Tibial nerve (tissue), 4 donors: ENCODE data around the gene RNF212B. TPM values are rescaled to one million over a fixed set of nuclear protein-coding genes. Genes with fewer than 3 reads are reported as not detected.
"Not testable (repeated sequence)": the region's sequence is repeated elsewhere in the genome, so short reads cannot be mapped to it uniquely, and the experiment has no call there.

ENCODE experiments used
- DNase-seq, 2 donors: peaks; one replicate each; pipeline ENCODE4 v3.0.0-alpha.2; 2019; ENCODE audit warnings: low spot score in 2 of 2
- H3K27ac ChIP-seq, 4 donors: fragments of 200-600 bp; sonication (generic) in 3 of 4; one replicate each; pipeline ENCODE4 v1.5.1; 2017 to 2019; ENCODE audit warnings: mild to moderate bottlenecking in 1 of 4
- H3K27me3 ChIP-seq, 2 donors: fragments of 200-600 bp; sonication (generic) in 1 of 2; one replicate each; pipeline versions ENCODE4 v1.5.1 to v1.6.0; 2017 to 2019
- H3K36me3 ChIP-seq, 3 donors: fragments of 200-600 bp; sonication (generic); one replicate each; pipeline ENCODE4 v1.5.1; 2018 to 2019
- H3K4me1 ChIP-seq, 4 donors: fragments of 200-600 bp; sonication (generic) in 3 of 4; one replicate each; pipeline ENCODE4 v1.5.1; 2017 to 2019
- H3K4me3 ChIP-seq, 4 donors: fragments of 200-600 bp; sonication (generic) in 3 of 4; one replicate each; pipeline ENCODE4 v1.5.1; 2017 to 2019; ENCODE audit warnings: mild to moderate bottlenecking in 1 of 4, moderate library complexity in 1 of 4
- H3K9me3 ChIP-seq, 4 donors: fragments of 200-600 bp; sonication (generic) in 3 of 4; one replicate each; pipeline ENCODE4 v1.5.1; 2017 to 2019
- CTCF ChIP-seq, 5 experiments: fragments of 200-600 bp in 3 of 5; fragments of 450-650 bp in 2 of 5; sonication (generic) in 3 of 5; IDR thresholded peaks; one replicate each; pipeline ENCODE4 v1.5.1; 2016 to 2019; ENCODE audit warnings: antibody characterized with exemption in 5 of 5, mild to moderate bottlenecking in 3 of 5, moderate library complexity in 2 of 5
- EP300 ChIP-seq, 2 donors: sonication (generic); formaldehyde crosslinking; IDR thresholded peaks; one replicate each; pipeline ENCODE4 v1.6.1; 2017; ENCODE audit warnings: antibody characterized with exemption in 2 of 2, mild to moderate bottlenecking in 1 of 2
- POLR2A ChIP-seq, 2 donors: fragments of 450-650 bp; IDR thresholded peaks; one replicate each; pipeline ENCODE4 v1.6.1; 2017; ENCODE audit warnings: antibody characterized with exemption in 2 of 2, mild to moderate bottlenecking in 2 of 2, moderate library complexity in 2 of 2
- WGBS, 2 donors: methylation state at CpG; one replicate each; pipeline ENCODE4 v1.1.5; 2018; 5-methylcytosine and 5-hydroxymethylcytosine counted together
- total RNA-seq, 4 donors: library from RNA; depleted of rRNA; stranded (reverse); fragments of >200 nt; gene quantifications; one replicate each; pipeline ENCODE4 v1.1.0, GENCODE V29; 2016

The RNF212B gene
- total RNA-seq, 4 donors from 2014 or later: not detected

GRCh38 chr14:23217032-23218020, 20.4 kb upstream of the RNF212B start:
- TF ChIP-seq CTCF (IDR thresholded peaks at IDR 0.05) (no peak), POLR2A (IDR thresholded peaks at IDR 0.05) (no peak), EP300 (IDR thresholded peaks at IDR 0.05) (no peak)
- Histone ChIP-seq H3K27me3 (no peaks in the 10 kb centered on the region), H3K36me3 (no peaks in the 10 kb centered on the region), H3K9me3 (peaks cover 0 to 12% (median 3%) of the 10 kb centered on the region in 4 donors), H3K27ac (no peak overlapping the region), H3K4me1 (no peaks in the 10 kb centered on the region), H3K4me3 (no peak overlapping the region)
- DNase-seq: no peak
- 89 to 91% methylated on average over 6 of the region's 6 CpGs for WGBS, 2 donors

GRCh38 chr14:23219075-23219474, 18.7 kb upstream of the RNF212B start:
- TF ChIP-seq CTCF (IDR thresholded peaks at IDR 0.05): no peak
- TF ChIP-seq POLR2A (IDR thresholded peaks at IDR 0.05): no peak
- TF ChIP-seq EP300 (IDR thresholded peaks at IDR 0.05): no peak
- whole genome bisulfite sequencing, 2 donors: 79 to 90% methylated on average over 3 of the region's 3 CpGs
- H3K4me3 ChIP-seq: no peak overlapping the region
- no peaks in the 10 kb centered on the region for H3K36me3 ChIP-seq
- H3K27me3 ChIP-seq: no peaks in the 10 kb centered on the region
- H3K27ac ChIP-seq: no peak overlapping the region
- H3K4me1 ChIP-seq: no peaks in the 10 kb centered on the region
- no peak for DNase-seq
- H3K9me3 ChIP-seq: peaks cover 0 to 12% (median 3%) of the 10 kb centered on the region in 4 donors

- H3K4me1 ChIP-seq, H3K9me3 ChIP-seq, H3K27me3 ChIP-seq, H3K36me3 ChIP-seq, H3K4me3 ChIP-seq, DNase-seq, H3K27ac ChIP-seq: not testable (repeated sequence)
- 90 to 91% methylated on average over 1 of the region's 1 CpG for WGBS, 2 donors
These were observed 12.8 kb upstream of the RNF212B start for GRCh38 chr14:23224958-23225357.

- TF ChIP-seq EP300 (IDR thresholded peaks at IDR 0.05) (no peak), POLR2A (IDR thresholded peaks at IDR 0.05) (no peak)
- Histone ChIP-seq H3K9me3 (no peaks in the 10 kb centered on the region), H3K4me3 (no peak overlapping the region), H3K4me1 (no peaks in the 10 kb centered on the region), H3K27ac (no peak overlapping the region), H3K27me3 (no peaks in the 10 kb centered on the region), H3K36me3 (no peaks in the 10 kb centered on the region)
- WGBS, 2 donors: 58 to 66% methylated on average over 4 of the region's 4 CpGs
- no peak for DNase-seq
These were observed 10.2 kb upstream of the RNF212B start for GRCh38 chr14:23227566-23227965.

- H3K4me3 ChIP-seq: no peak overlapping the region
- H3K27me3 ChIP-seq: no peaks in the 10 kb centered on the region
- no peak for DNase-seq
- H3K27ac ChIP-seq: no peak overlapping the region
- no peaks in the 10 kb centered on the region for H3K36me3 ChIP-seq
- H3K4me1 ChIP-seq: no peaks in the 10 kb centered on the region
- H3K9me3 ChIP-seq: no peaks in the 10 kb centered on the region
- WGBS, 2 donors: 79 to 85% methylated on average over 1 of the region's 1 CpG
- TF ChIP-seq CTCF (IDR thresholded peaks at IDR 0.05) (no peak), POLR2A (IDR thresholded peaks at IDR 0.05) (no peak), EP300 (IDR thresholded peaks at IDR 0.05) (no peak)
These were observed 8.9 kb upstream of the RNF212B start for GRCh38 chr14:23228812-23229211.

GRCh38 chr14:23232241-23232808, 5.4 kb upstream of the RNF212B start:
- 87 to 97% methylated on average over 15 to 20 of the region's 38 CpGs for WGBS, 2 donors
- H3K36me3 ChIP-seq, DNase-seq: not testable (repeated sequence)

More at GRCh38 chr14:23232241-23232808, 5.4 kb upstream of the RNF212B start:
- H3K4me1 ChIP-seq, H3K27me3 ChIP-seq, H3K9me3 ChIP-seq, H3K27ac ChIP-seq, H3K4me3 ChIP-seq: not testable (repeated sequence)
